ENCODE results near the gene TDRD10. TPM values are rescaled to one million over a fixed set of nuclear protein-coding genes. Genes with fewer than 3 reads are reported as not detected.

Gene TDRD10
- total RNA-seq, 2 donors from 2014 or later, result 0.52 to 2.6 TPM

DNA sequence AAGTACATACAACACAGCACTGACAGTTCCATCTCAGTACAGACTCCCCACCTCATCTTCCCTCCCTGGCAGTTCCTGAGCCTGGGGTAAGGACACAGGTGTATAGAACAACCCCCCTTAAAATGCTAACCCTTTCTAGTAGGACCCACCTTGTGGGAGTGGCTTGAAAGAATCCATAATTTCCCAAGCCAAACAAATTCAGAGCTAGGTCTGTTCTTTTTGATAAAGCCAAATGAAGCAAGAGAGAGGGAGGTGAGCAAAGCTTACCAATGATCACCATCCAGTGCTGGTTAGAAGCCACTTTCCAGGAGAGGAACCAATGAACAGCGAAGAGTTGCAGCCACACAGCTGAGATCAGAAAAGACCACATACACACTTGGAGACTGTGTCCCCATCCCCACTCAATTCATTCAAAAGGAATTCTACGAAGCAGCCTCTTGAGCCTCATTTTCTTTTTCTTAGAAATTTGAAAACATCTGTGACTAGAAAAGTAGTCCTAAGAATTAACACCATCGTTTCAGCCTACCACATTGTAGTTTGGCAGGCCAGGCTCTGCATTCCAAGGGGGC lies 47.3 kb downstream of the TDRD10 start:
- Histone ChIP-seq H3K27ac (peak overlapping the region in 2 of 4 donors; percentile 69 to 84), H3K4me3 (no peak overlapping the region), H3K4me1 (peaks cover 38% of the 10 kb centered on the region), H3K27me3 (no peaks in the 10 kb centered on the region), H3K9me3 (no peaks in the 10 kb centered on the region), H3K36me3 (replicated peaks in 1 of 2; ENCODE audit: insufficient read depth in 1 of 2, low read depth in 2 of 2) (peaks cover 15 to 39% of the 10 kb centered on the region in 2 donors)
- WGBS, 2 donors, result 72 to 73% methylated on average over 3 of the region's 3 CpGs
- TF ChIP-seq, protein P1, sequence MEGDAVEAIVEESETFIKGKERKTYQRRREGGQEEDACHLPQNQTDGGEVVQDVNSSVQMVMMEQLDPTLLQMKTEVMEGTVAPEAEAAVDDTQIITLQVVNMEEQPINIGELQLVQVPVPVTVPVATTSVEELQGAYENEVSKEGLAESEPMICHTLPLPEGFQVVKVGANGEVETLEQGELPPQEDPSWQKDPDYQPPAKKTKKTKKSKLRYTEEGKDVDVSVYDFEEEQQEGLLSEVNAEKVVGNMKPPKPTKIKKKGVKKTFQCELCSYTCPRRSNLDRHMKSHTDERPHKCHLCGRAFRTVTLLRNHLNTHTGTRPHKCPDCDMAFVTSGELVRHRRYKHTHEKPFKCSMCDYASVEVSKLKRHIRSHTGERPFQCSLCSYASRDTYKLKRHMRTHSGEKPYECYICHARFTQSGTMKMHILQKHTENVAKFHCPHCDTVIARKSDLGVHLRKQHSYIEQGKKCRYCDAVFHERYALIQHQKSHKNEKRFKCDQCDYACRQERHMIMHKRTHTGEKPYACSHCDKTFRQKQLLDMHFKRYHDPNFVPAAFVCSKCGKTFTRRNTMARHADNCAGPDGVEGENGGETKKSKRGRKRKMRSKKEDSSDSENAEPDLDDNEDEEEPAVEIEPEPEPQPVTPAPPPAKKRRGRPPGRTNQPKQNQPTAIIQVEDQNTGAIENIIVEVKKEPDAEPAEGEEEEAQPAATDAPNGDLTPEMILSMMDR (IDR thresholded peaks at IDR 0.05), result no peak
- no peak for TF ChIP-seq POLR2A (IDR thresholded peaks at IDR 0.05)
- DNase-seq (no peak), ATAC-seq (no peak)
- intact Hi-C loops (cut with DNase I), result loop anchor here (10.0 kb wide), 1 partner anchor 74 kb away; no protein-coding TSS in a partner anchor

DNA sequence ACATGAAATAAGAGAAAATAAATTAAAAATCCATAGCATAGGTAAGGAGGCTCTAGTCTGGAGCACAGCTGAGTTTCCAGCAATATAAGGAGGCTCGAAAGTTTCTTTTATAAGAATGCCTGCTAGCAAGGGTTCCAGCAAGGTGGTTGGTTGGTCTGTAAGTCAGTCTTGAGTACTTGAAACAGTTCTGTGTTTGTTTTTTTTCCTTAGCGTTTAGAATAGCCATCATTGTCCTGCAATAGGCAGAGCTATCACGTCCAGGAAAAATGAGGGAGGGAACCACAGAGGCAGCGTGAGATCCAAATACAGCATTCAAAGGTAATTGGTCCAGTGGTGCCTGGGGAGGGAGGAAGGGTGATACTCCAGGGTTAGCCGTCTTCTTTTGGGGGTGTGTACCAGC lies 48.1 kb downstream of the TDRD10 start:
- Histone ChIP-seq H3K36me3 (replicated peaks in 1 of 2; ENCODE audit: insufficient read depth in 1 of 2, low read depth in 2 of 2) (peaks cover 23 to 47% of the 10 kb centered on the region in 2 donors), H3K27me3 (no peaks in the 10 kb centered on the region), H3K27ac (no peak overlapping the region), H3K9me3 (no peaks in the 10 kb centered on the region), H3K4me3 (no peak overlapping the region), H3K4me1 (peaks cover 38% of the 10 kb centered on the region)
- no peak for DNase-seq
- intact Hi-C loops (cut with DNase I), result no loop called here
- no peak for TF ChIP-seq POLR2A (IDR thresholded peaks at IDR 0.05)
- TF ChIP-seq, protein P1 (IDR thresholded peaks at IDR 0.05), result no peak
- 60 to 74% methylated on average over 5 of the region's 5 CpGs for WGBS, 2 donors
- ATAC-seq, result no peak

DNA sequence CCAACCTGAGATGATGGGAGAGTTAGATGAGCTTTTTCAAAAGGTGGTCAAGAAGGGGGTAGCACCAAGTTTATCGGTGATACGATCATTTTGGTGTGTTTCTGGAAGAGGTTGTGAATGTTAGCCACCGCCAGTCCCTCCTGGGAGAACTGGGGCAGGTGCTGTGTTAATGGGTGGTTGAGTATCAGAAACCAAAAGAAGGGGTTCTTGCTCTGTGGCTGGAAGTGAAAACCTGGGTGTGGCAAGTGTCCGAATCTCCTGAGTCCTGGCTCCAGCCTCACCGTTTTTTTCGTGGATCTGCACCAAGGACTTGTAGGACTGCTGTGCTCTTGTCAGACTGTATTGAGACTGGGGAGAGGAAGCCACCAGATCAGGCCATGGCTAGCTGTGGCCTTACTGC lies 48.6 kb downstream of the TDRD10 start:
- 63 to 71% methylated on average over 6 of the region's 6 CpGs for WGBS, 2 donors

DNA sequence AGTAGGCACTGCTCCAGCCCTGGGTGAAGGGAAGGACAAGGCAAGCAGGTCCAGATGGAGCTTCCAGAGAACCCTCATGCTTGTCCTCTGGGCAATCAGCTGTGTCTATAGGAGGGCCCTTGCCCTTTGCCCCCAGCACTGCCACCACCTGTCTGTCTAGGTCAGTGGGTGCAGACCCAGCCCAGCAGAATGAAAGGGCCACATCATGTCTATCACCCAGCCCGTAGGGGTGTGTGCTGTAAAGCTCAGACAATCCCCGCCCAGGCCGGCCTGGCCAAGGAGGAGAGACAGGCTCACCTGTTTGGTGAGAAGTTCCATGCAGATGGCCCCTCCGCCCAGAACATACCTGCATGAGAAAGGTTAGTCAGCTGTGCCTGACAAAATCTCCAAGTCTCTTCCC lies 49.5 kb downstream of the TDRD10 start:
- H3K4me3 ChIP-seq, result no peak overlapping the region
- no peaks in the 10 kb centered on the region for H3K9me3 ChIP-seq
- H3K27ac ChIP-seq, result peak overlapping the region in 1 of 4 donors; percentile 14
- no peak for ATAC-seq
- DNase-seq, result no peak
- H3K27me3 ChIP-seq, result no peaks in the 10 kb centered on the region
- intact Hi-C loops (cut with DNase I), result no loop called here
- peaks cover 27 to 52% of the 10 kb centered on the region in 2 donors for H3K36me3 ChIP-seq (replicated peaks in 1 of 2; ENCODE audit: insufficient read depth in 1 of 2, low read depth in 2 of 2)
- H3K4me1 ChIP-seq, result peaks cover 47% of the 10 kb centered on the region
- no peak for TF ChIP-seq POLR2A (IDR thresholded peaks at IDR 0.05)
- TF ChIP-seq, protein P1 (IDR thresholded peaks at IDR 0.05), result no peak
- 86 to 88% methylated on average over 1 to 4 of the region's 4 CpGs for WGBS, 2 donors

More for the DNA sequence above, 48.6 kb downstream of the TDRD10 start:
- TF ChIP-seq, protein P1 (IDR thresholded peaks at IDR 0.05), result no peak
- TF ChIP-seq POLR2A (IDR thresholded peaks at IDR 0.05), result no peak
- H3K27me3 ChIP-seq, result no peaks in the 10 kb centered on the region
- H3K4me1 ChIP-seq, result peaks cover 40% of the 10 kb centered on the region
- no peak for DNase-seq
- intact Hi-C loops (cut with DNase I), result no loop called here
- no peak overlapping the region for H3K4me3 ChIP-seq
- ATAC-seq, result no peak
- H3K36me3 ChIP-seq (replicated peaks in 1 of 2; ENCODE audit: insufficient read depth in 1 of 2, low read depth in 2 of 2), result peaks cover 27 to 52% of the 10 kb centered on the region in 2 donors
- no peaks in the 10 kb centered on the region for H3K9me3 ChIP-seq
- H3K27ac ChIP-seq, result no peak overlapping the region

DNA sequence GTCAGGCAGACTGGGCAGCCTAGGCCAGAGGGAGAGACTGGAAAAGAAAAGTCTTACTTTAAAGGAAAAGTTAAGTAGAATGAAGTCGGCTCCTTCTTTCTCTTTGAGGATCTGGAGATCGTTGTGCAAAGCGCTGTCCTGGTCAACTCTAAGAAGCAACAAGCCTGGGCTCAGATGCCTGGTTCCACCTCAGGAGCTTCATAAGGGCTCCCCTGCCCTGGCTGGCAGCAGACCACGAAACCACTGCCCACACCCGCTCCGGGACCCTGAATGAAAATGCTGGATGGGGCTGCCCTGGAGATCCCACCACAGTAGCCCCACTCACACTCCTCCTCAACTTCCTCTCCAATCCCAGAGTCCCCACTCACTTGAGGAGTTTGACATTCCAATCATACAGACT lies 50.0 kb downstream of the TDRD10 start:
- ATAC-seq (no peak), DNase-seq (no peak)
- Histone ChIP-seq H3K4me3 (no peak overlapping the region), H3K27me3 (no peaks in the 10 kb centered on the region), H3K27ac (no peak overlapping the region), H3K36me3 (replicated peaks in 1 of 2; ENCODE audit: insufficient read depth in 1 of 2, low read depth in 2 of 2) (peaks cover 27 to 52% of the 10 kb centered on the region in 2 donors), H3K4me1 (peaks cover 47% of the 10 kb centered on the region), H3K9me3 (no peaks in the 10 kb centered on the region)
- 93 to 98% methylated on average over 6 of the region's 6 CpGs for WGBS, 2 donors
- TF ChIP-seq, protein P1 (IDR thresholded peaks at IDR 0.05), result no peak
- TF ChIP-seq POLR2A (IDR thresholded peaks at IDR 0.05), result no peak
- intact Hi-C loops (cut with DNase I), result no loop called here

Data from body of pancreas (tissue), 4 donors.